H9 (cell line): ENCODE measurements around the gene ANP32E. TPM values are rescaled to one million over a fixed set of nuclear protein-coding genes. Genes with fewer than 3 reads are reported as not detected.

Source experiments
- DNase-seq: peaks from one replicate; pipeline ENCODE4 v3.0.0-alpha.2; 2017
- H2AFZ ChIP-seq: one replicate; pipeline ENCODE4 v1.6.1; 2013; ENCODE audit warnings: mild to moderate bottlenecking, low read length, control low read depth, moderate library complexity
- H2AK5ac ChIP-seq: 2 replicates; pipeline ENCODE4 v1.6.1; 2013; ENCODE audit warnings: low read length, control low read depth, mixed read lengths; ENCODE audit not compliant: insufficient read length
- H2BK120ac ChIP-seq: one replicate; pipeline ENCODE4 v1.6.1; 2013; ENCODE audit warnings: low read depth, mild to moderate bottlenecking, low read length, control low read depth, inconsistent platforms; ENCODE audit not compliant: poor library complexity, severe bottlenecking
- H2BK12ac ChIP-seq: 2 replicates; pipeline ENCODE4 v1.6.1; 2013; ENCODE audit warnings: low read length, control low read depth, mixed read lengths, low read depth; ENCODE audit not compliant: insufficient read length
- H2BK15ac ChIP-seq: 2 replicates; pipeline ENCODE4 v1.6.1; 2013; ENCODE audit warnings: low read depth, low read length, control low read depth
- H2BK20ac ChIP-seq: one replicate; pipeline ENCODE4 v1.6.1; 2013; ENCODE audit warnings: low read depth, mild to moderate bottlenecking, low read length, control low read depth, inconsistent platforms; ENCODE audit not compliant: poor library complexity, severe bottlenecking
- H2BK5ac ChIP-seq: 2 replicates; pipeline ENCODE4 v1.6.1; 2013; ENCODE audit warnings: low read length, control low read depth, mixed read lengths; ENCODE audit not compliant: insufficient read length
- H3K14ac ChIP-seq: 2 replicates; pipeline ENCODE4 v1.6.1; 2013; ENCODE audit warnings: low read length, control low read depth; ENCODE audit not compliant: insufficient read depth
- H3K18ac ChIP-seq: 2 replicates; pipeline ENCODE4 v1.6.1; 2013; ENCODE audit warnings: low read depth, mild to moderate bottlenecking, mixed read lengths, low read length, control low read depth; ENCODE audit not compliant: insufficient read length
- H3K23ac ChIP-seq: 2 replicates; pipeline ENCODE4 v1.6.1; 2013; ENCODE audit warnings: low read length, control low read depth, mixed read lengths, low read depth; ENCODE audit not compliant: insufficient read length
- H3K23me2 ChIP-seq: 2 replicates; pipeline ENCODE4 v1.6.1; 2013; ENCODE audit warnings: low read depth, mild to moderate bottlenecking, mixed read lengths, low read length, control low read depth; ENCODE audit not compliant: insufficient read length, poor library complexity, severe bottlenecking
- H3K27ac ChIP-seq: 2 replicates; pipeline ENCODE4 v1.5.1; 2013; ENCODE audit warnings: low read length, control low read depth, mixed read lengths, low read depth; ENCODE audit not compliant: insufficient read length
- H3K27me3 ChIP-seq: 2 replicates; pipeline ENCODE4 v1.6.1; 2013; ENCODE audit warnings: low read length, control low read depth, inconsistent platforms; ENCODE audit not compliant: insufficient read depth
- H3K4ac ChIP-seq: 2 replicates; pipeline ENCODE4 v1.6.1; 2013; ENCODE audit warnings: low read depth, mild to moderate bottlenecking, control low read depth, inconsistent platforms, low read length, moderate library complexity
- H3K4me1 ChIP-seq: 2 replicates; pipeline ENCODE4 v1.6.1; 2013; ENCODE audit warnings: low read length, control low read depth, inconsistent platforms; ENCODE audit not compliant: insufficient read depth
- H3K4me2 ChIP-seq: 2 replicates; pipeline ENCODE4 v1.6.1; 2013; ENCODE audit warnings: low read length, control low read depth, mixed read lengths; ENCODE audit not compliant: insufficient read length, insufficient read depth
- H3K56ac ChIP-seq: 2 replicates; pipeline ENCODE4 v1.6.1; 2013; ENCODE audit warnings: low read depth, mild to moderate bottlenecking, mixed read lengths, low read length, control low read depth; ENCODE audit not compliant: insufficient read length
- H3K79me1 ChIP-seq: 2 replicates; pipeline ENCODE4 v1.6.1; 2013; ENCODE audit warnings: low read depth, mild to moderate bottlenecking, moderate library complexity, low read length, control low read depth, inconsistent platforms; ENCODE audit not compliant: insufficient read depth, poor library complexity, severe bottlenecking
- H3K79me2 ChIP-seq: 2 replicates; pipeline ENCODE4 v1.6.1; 2013; ENCODE audit warnings: low read length, control low read depth, inconsistent platforms; ENCODE audit not compliant: insufficient read depth
- H3K9ac ChIP-seq: 2 replicates; pipeline ENCODE4 v1.6.1; 2013; ENCODE audit warnings: low read length, control low read depth, mixed read lengths; ENCODE audit not compliant: insufficient read length; ENCODE audit errors: extremely low read depth
- H3K9me3 ChIP-seq: one replicate; pipeline ENCODE4 v1.6.1; 2013; ENCODE audit warnings: low read depth, low read length, inconsistent platforms; ENCODE audit not compliant: control insufficient read depth
- H3T11ph ChIP-seq: one replicate; pipeline ENCODE4 v1.6.1; 2013; ENCODE audit warnings: mild to moderate bottlenecking, low read length, control low read depth, inconsistent platforms
- H4K20me1 ChIP-seq: one replicate; pipeline ENCODE4 v1.6.1; 2013; ENCODE audit not compliant: control insufficient read depth, insufficient read length, insufficient read depth
- H4K5ac ChIP-seq: 2 replicates; pipeline ENCODE4 v1.6.1; 2013; ENCODE audit warnings: low read depth, mild to moderate bottlenecking, mixed read lengths, low read length, control low read depth; ENCODE audit not compliant: insufficient read length
- H4K8ac ChIP-seq: replicated peaks from 2 replicates; pipeline ENCODE4 v1.6.1; 2013; ENCODE audit warnings: low read length, control low read depth, mixed read lengths, low read depth; ENCODE audit not compliant: insufficient read length
- H4K91ac ChIP-seq: 2 replicates; pipeline ENCODE4 v1.6.1; 2013; ENCODE audit warnings: low read depth, mild to moderate bottlenecking, moderate library complexity, mixed read lengths, low read length, control low read depth; ENCODE audit not compliant: insufficient read length
- H3K27ac Mint-ChIP-seq, 3 experiments: 2 replicates in 2 of 3; 3 replicates in 1 of 3; pipeline ENCODE4 v1.8.0; 2020 to 2021; ENCODE audit warnings: mixed read lengths in 3 of 3, mild to moderate bottlenecking in 1 of 3, moderate library complexity in 1 of 3
- H3K27me3 Mint-ChIP-seq: 2 replicates; pipeline ENCODE4 v1.8.0; 2021; ENCODE audit warnings: low read depth, mild to moderate bottlenecking, moderate library complexity, mixed read lengths
- H3K36me3 Mint-ChIP-seq, 3 experiments: 2 replicates in 2 of 3; 3 replicates in 1 of 3; pipeline ENCODE4 v1.8.0; 2020 to 2021; ENCODE audit warnings: low read depth in 3 of 3, mixed read lengths in 3 of 3; ENCODE audit not compliant: insufficient read depth in 1 of 3
- H3K4me1 Mint-ChIP-seq, 2 experiments: 2 replicates each; pipeline ENCODE4 v1.8.0; 2020; ENCODE audit warnings: mixed read lengths in 2 of 2
- H3K4me3 Mint-ChIP-seq, 2 experiments: 2 replicates in 1 of 2; 3 replicates in 1 of 2; pipeline ENCODE4 v1.8.0; 2020 to 2021; ENCODE audit warnings: mild to moderate bottlenecking in 2 of 2, mixed read lengths in 2 of 2, moderate library complexity in 1 of 2
- H3K9me3 Mint-ChIP-seq, 2 experiments: 2 replicates in 1 of 2; 3 replicates in 1 of 2; pipeline ENCODE4 v1.8.0; 2020; ENCODE audit warnings: mild to moderate bottlenecking in 2 of 2, mixed read lengths in 2 of 2, moderate library complexity in 1 of 2
- CTCF ChIP-seq: fragments of 200-600 bp; sonication (generic); conservative IDR thresholded peaks from 3 replicates; pipeline ENCODE4 v1.8.0; 2021; ENCODE audit warnings: antibody characterized with exemption, mild to moderate bottlenecking
- WGBS: extraction: QIAGEN DNeasy Blood & Tissue Kit; methylation state at CpG from one replicate; pipeline ENCODE4 v1.1.7; 2013; ENCODE audit warnings: missing lambda C conversion rate, low lambda C conversion rate, mixed read lengths; ENCODE audit not compliant: insufficient read length; ENCODE audit errors: extremely low coverage; 5-methylcytosine and 5-hydroxymethylcytosine counted together
- total RNA-seq: library from RNA; stranded (reverse); gene quantifications from 2 replicates; pipeline ENCODE4 v1.2.1, GENCODE V29; 2021

Gene ANP32E
- total RNA-seq, 1 experiment from 2014 or later: 106 TPM

DNA sequence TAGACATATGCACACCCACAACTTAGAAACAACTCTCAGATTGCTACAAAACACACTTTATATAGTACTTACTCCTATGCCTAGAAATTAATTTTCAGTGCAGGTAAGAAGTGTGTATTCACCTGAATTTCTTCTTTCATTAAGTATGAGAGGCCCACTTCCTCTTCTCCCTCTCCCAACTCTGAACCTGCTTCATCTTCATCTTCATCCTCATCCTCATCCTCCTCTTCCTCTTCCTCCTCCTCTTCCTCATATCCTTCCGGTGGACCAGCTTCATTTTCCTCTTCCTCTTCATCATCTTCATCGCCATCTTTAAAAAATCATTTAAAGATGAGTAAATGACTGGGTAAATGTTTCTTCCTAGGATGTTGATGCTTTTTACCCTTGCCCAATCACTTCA lies 9.4 kb downstream of the ANP32E start:
- no peaks in the 10 kb centered on the region for H3K9me3 Mint-ChIP-seq

More for the DNA sequence above, 9.4 kb downstream of the ANP32E start:
- Histone ChIP-seq H3K23ac (no peak overlapping the region), H4K91ac (no peak overlapping the region), H2BK120ac (no peak overlapping the region), H2BK15ac (no peak overlapping the region), H4K8ac (no peak overlapping the region), H3K14ac (no peak overlapping the region), H4K20me1 (no peaks in the 10 kb centered on the region), H2AK5ac (no peak overlapping the region), H3K56ac (no peak overlapping the region), H3K4me2 (no peak overlapping the region), H3K9ac (no peak overlapping the region), H2AFZ (no peak overlapping the region), H3K27ac (no peak overlapping the region), H3K4me1 (no peaks in the 10 kb centered on the region), H3K4ac (no peak overlapping the region), H3K79me2 (peaks cover 2% of the 10 kb centered on the region; the same call in 1 of the 2 replicates), H3T11ph (no peak overlapping the region), H2BK20ac (no peak overlapping the region), H3K23me2 (no peaks in the 10 kb centered on the region), H3K79me1 (no peaks in the 10 kb centered on the region), H3K18ac (no peak overlapping the region), H2BK12ac (no peak overlapping the region), H3K27me3 (no peaks in the 10 kb centered on the region), H2BK5ac (no peak overlapping the region), H3K9me3 (no peaks in the 10 kb centered on the region), H4K5ac (no peak overlapping the region)
- Mint-ChIP-seq H3K27me3 (no peaks in the 10 kb centered on the region), H3K27ac (no peak overlapping the region), H3K4me1 (no peaks in the 10 kb centered on the region), H3K4me3 (no peak overlapping the region), H3K36me3 (peaks cover 46 to 75% (median 73%) of the 10 kb centered on the region in 3 experiments; a peak in 6 of 7 replicates)
- no peak for DNase-seq
- WGBS: 100% methylated on average over 2 of the region's 2 CpGs
- no peak for TF ChIP-seq CTCF
